GM21515 (cell line): ENCODE data around the gene KLF3.
"Not testable (repeated sequence)": the region's sequence is repeated elsewhere in the genome, so short reads cannot be mapped to it uniquely, and the experiment has no call there.

Experiments
- ATAC-seq: cut with Tn5 transposase; IDR thresholded peaks from one replicate; pipeline ENCODE4 v1.9.1; 2021; ENCODE audit not compliant: unreplicated experiment

The KLF3 gene

DNA sequence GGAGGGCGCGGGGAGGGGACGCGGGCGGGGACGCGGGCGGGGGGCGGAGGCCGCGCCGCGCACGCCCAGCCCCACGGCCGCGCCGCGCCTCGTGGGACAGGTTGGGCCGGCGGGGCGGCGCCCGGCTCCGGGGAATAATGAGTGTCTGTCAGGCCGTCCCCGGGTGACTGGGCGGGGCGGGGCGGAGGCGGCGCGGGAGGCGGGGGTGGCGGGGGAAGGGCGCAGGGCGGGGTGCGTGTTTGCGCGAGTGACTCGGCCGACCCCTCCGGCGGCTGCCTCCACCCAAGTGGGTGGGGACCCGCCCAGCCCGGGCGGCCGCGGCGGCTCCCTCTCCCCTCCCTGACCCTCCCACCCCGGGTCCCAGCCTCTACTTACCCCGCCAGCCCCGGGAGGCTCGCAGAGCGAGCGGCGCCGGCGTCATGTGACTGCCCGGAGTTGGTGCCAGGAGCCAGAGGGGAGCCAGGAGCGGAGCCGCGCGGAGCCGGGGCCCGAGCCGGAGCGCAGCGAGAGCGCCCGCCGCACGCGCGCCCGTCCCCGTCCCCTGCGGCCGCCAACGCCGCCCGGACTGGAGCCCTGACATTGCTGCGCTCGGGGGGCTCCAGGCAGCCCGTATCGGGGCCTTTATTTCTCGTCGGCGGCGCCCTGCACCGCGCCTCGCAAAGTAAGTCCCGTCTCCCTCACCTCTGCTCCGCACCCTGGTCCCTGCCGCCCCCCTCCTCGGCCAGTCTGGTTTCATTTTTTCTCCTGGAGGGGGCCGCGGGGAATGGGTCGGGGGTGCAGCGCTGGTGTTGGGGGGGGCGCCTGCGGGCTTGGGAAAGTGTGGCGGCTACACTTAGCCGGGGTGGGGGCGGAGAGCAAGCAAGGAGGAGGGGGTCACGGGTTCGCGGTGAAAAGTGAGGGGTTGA is at the start of gene KLF3:
TSS of gene KLF3 (plus strand) at position 399 of the 905 bp plus-strand sequence. CDS start 16,427 bp downstream, outside the sequence.
- peak; percentile 76 for ATAC-seq

DNA sequence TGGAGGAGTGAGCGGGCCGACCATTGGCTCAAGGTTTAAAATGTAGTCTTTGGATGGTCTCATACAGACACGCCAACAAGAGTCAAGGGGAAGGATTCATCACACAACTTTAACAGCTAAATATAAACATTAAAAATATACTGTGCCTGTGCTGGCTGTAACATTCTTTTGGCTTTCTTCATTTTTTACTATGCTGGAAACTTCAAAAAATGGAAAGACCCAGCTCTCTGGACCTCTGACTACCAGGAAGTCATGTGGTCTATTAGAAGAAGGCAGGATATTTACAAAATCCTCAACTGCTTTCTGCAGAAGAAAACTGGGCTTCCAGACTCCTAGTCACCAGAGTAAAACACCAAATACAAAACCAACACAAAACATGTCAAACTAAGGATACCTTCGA is 49.8 kb upstream of the KLF3 start:
- no peak for ATAC-seq

DNA sequence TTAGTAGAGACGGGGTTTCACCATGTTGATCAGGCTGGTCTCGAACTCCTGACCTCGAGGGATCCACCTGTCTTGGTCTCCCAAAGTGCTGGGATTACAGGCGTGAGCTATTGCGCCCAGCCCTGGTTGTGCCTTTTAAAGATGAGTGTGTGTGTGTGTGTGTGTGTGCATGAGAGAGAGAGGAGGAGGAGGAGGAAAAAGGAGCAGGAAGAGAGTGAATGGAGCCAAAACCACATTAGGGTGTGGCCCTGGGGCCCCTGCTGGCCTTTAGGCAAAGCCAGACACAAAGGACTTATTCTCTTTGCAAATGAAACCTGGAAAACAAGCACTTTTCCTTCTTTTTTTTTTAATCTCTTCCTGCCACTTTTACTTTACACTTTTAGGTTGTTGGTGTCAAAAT is 48.2 kb upstream of the KLF3 start:
- no peak for ATAC-seq

DNA sequence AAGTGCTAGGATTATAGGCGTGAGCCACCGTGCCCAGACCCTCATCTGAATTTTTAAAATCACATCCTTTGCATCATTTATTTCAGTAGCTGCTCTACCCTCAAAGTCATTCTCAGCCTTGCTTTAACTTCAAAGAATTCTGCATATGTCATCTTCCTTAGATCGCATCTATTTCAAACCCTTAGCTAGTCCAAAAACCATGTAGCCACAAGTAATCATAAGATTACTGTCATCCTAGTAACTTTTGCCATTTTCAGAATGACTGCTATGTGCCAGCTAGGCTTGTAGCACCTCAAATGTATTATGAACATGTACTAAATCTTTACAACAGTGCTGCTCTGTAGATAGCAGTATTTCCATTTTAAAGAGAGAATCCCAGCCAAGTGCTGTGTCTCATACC is 45.5 kb upstream of the KLF3 start:
- no peak for ATAC-seq

DNA sequence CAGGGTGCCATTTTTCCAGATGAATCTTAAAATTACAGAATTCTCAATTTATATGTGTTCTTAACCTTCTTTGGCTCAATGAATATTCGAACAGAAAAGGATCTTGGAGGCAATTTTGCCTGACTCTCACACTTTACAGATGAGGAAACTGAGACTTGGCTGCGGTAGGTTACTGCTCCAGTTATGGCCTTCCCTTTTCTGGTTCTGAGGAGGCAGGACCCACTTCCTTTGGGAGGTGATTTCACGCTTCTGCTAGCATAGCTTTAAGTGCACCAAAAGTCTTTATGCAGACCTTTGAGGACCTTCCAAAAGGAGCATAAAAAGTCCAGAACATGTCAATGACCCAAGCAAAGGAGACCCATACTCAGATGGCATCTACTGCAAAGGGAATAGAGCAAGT is 44.7 kb upstream of the KLF3 start:
- ATAC-seq = no peak

DNA sequence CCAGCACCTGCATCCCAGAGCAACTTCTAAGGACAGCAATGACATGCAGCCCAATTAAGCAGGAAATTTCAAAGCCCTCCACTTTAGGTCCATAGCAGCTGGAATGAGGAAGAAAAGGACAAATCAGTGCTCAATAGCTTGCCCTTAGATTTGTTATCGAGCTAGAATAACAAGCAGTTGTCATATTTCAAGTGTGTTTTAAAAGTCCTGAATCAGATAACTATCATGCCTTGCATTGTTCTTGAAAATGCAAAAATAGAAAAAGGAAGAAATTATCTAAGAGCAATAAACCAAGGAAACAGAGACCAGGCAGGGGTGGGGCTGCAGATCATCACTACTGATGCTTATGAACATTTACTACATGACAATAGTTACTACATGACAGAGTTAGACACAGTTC is 43.9 kb upstream of the KLF3 start:
- ATAC-seq = no peak

DNA sequence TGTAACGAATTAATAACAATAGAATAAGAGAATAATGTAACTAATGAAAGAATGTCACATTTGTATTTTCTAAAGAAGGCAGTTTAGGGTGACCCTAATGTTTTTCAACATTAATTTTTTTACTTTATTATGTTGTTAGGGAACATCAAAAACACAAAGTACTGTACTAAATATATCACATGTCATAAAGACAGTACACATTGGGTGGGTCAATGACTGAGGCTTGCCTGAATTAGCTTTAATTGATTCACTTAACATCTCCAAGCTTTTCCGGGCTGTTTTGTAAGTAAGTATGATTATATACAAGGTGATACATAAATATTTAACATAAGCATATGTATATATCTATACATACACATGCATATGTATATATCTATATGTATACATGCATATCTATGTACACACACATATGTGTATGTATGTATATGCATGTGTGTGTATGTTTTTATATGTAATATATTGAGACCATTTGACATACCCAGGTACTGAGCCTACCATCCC is 43.4 kb upstream of the KLF3 start:
- no peak for ATAC-seq

DNA sequence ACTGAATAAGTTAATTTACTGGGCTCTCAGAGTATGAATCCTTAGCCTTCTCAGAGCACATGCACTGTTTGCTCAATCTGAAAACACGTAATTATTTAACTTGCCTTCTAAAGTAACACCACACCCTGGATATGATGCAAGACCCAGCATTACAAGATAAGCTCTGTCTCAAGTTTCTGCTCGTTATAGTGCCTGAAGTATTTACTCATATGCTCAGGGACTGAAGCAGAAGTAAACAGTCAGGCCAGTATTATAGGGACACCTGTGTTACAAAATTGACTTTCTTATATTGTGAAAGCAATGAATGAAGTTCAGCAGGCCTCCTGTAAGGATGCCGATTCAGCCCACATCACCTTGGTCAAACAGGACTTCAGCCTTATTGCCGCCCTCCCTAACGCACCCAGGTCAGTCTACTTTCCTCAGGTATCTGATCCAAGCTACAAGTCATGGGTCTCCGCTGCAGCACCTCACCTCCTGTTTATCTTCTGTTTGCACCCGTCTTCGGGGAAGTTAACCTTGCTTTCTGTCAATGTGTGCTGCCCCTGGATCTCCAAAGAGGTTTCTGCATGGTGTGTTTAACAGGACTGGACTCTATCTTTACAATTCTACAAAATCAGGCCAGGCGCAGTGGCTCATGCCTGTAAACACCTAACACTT is 42.8 kb upstream of the KLF3 start:
- ATAC-seq = no peak

DNA sequence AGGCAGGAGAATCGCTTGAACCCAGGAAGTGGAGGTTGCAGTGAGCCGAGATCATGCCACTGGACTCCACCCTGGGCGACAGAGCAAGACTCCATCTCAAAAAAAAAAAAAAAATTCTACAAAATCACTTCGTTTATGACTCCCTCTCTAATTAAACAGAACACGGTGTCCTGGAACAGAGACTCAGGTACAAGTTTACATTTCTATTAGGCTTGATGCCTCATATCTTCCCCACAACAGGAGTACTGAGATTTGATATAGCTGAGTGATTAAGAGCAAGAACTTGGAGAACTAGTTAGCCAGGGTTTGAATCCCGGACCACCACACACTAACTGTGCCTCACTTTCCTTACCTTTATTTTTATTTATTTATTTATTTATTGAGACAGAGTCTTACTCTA is 42.2 kb upstream of the KLF3 start:
- no peak for ATAC-seq

DNA sequence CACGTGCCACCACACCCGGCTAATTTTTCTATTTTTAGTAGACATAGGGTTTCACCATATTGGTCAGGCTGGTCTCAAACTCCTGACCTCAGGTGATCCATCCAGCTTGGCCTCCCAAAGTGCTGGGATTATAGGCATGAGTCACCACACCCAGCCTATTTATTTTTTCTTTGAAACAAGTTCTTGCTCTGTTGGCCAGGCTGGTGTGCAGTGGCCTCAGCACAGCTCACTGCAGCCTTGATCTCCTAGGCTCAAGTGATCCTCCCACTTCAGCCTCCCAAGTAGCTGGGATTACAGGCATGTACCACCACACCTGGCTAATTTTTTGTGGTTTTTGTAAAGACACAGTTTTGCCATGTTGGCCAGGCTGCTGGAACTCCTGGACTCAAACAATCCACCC is 41.7 kb upstream of the KLF3 start:
- not testable (repeated sequence) for ATAC-seq

DNA sequence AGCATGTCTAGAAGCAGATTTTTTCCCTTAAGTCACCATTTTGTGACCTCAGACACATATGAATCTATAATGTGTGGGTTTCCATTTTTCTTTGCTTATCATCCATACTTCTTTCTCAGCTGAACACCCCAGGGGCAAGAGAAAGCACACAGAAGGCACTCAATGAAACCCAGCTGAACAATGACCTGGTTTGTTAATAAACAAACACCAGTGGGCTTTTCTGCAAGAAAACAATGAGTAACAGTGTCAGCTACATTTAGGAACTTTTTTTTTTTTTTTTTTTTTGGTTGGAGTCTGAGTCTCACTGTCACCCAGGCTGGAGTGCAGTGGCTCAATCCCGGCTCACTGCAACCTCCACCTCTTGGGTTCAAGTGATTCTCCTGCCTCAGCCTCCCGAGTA is 40.7 kb upstream of the KLF3 start:
- no peak for ATAC-seq

DNA sequence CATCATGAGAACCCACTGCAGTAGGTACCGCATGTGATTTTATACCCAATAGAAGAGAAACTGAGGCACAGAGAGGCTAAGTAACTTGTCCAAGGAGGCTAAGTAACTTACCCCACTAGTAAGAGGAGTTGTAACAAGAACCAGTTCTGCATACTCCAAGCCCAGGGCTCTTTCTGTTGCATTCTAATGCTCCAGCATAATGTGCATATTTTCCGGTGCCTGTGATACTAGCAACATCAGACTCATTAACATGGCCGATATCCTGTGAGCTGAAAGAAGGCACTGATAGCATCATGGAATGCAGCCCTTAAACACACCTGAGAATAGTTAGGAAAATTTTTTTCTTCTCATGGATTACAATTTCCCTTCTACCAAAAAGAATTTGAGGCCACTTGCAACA is 39.7 kb upstream of the KLF3 start:
- ATAC-seq = no peak

DNA sequence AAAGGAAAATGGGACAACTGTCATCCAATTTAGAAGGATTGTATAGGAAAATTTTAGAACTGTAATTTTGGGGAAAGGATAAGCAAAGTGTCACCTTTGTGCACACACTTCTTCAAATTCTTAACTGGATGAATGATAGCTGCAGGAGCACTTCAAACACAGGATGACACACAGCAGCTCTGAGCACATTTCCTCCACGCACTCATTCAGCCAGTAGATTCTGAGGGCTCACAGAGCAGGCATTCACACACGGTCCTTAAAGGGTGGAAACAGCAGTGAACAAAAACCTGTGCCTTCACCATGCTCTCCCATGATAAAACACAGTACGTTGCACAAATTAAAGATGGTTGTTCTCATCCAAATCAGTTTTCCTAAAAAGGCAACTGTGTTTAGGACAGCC is 38.5 kb upstream of the KLF3 start:
- no peak for ATAC-seq

DNA sequence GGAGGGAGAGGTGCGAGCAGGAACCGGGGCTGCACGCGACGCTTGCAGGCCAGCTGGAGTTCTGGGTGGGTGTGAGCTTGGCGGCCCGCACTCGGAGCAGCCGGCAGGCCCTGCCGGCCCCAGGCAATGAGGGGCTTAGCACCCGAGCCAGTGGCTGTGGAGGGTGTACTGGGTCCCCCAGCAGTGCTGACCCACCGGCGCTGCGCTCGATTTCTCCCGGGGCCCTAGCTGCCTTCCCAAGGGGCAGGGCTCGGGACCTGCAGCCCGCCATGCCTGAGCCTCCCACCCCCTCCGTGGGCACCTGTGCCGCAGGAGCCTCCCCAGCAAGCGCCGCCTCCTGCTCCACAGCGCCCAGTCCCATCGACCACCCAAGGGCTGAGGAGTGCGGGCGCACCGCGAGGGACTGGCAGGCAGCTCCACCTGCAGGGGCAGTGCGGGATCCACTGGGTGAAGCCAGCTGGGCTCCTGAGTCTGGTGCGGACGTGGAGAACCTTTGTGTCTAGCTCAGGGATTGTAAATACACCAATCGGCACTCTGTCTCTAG is 37.0 kb upstream of the KLF3 start:
- not testable (repeated sequence) for ATAC-seq

DNA sequence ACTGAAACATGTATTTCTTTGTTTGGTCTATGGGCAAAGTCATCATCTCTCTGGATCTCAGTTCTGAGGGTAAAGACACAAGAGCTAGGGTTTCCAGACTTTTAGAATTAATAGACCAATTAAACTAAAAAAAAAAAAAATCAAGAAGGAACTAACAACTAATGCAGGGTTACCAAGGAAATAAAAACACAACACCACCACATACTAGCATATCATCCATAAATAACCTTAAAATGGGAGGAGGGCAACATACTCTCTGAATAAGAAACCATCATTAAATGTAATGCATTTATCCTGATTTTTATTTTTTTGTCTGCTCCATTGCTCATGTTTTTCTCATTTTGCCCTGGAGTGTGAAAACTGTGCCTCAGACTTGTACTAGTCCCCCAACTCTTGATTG is 33.5 kb upstream of the KLF3 start:
- ATAC-seq = no peak

DNA sequence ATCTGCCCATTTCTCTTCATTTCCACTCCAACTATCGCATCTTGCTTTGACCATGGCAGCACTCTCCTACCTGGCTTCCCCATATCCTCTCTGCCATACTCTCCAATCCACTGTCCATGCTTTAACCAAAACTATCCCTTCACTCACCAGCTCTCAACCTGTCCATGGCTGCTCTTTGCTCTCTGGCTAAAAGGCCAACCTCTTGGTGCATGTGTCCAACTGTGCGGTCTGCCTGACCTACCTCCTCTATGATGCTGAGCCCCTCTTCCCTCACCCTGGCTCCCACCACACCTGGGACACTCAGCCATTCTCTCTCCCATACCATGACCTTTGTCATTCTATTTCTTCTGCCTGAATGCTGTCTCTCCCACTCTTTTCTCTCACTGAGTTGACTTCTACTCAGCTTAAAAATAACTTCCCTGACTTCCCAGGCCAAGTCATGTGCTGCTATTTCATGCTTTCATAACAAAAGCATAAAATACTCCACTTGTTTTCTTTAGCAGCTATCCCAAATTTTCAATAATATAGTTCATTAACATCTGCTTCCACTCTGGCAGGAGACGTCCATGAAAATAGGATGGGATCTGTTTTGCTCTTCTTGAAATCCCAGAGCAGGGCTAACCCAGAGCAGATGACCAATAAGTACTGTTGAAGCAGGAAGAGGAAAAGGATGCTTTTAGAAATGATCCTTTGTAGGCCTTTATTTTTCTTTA is 29.8 kb upstream of the KLF3 start:
- no peak for ATAC-seq

DNA sequence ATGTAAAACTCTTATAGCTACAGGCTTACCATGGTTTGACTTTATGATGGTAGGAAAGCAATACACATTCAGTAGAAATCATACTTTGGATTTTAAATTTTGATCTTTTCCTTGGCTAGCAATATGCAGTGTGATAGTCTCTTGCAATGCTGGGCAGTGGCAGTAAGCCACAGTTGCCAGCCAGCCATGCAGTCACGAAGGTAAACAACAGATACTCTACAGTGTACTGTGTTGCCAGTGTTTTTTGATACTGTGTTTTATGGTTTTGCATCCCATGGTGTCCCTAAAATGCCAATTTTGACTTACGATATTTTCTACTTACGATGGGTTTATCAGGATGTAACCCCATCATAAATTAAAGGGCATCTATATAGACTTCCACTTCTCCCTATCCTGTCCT is 24.8 kb upstream of the KLF3 start:
- ATAC-seq = no peak

DNA sequence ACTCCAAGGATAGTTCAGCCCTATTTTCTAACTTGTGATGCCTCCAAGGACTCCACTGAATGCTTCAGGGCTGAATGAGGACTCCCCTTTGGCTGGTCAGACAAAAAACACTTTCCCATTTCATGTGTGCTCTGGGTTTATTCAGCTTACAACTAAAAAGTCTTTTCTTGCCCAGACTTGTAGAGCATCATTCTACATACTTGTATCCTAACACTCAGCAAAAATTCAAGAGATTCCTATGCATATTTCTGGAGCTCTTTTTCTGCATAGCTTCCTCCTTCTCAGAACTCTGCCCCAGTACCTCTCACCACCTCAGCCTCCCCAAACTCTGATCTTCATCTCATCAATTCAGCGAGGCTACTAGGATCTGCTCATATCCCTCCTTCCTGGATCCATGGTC is 22.2 kb upstream of the KLF3 start:
- ATAC-seq = no peak

DNA sequence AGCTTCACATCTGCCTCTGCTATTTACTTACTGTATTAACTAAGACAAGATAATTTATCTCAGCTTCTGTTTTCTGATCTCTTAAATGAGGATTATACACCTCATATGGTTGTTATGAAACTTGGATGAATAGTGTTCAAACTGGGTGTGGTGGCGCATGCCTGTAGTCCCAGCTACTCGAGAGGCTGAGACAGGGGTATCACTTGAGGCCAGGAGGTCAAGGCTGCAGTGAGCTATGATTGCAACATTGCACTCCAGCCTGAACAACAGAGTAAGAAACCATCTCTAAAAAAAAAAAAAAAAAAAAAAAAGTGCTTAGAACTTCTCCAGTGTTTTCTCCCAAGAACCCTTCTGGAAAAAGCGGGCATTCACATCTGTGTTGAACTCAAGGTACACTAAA is 19.8 kb upstream of the KLF3 start:
- ATAC-seq = no peak

DNA sequence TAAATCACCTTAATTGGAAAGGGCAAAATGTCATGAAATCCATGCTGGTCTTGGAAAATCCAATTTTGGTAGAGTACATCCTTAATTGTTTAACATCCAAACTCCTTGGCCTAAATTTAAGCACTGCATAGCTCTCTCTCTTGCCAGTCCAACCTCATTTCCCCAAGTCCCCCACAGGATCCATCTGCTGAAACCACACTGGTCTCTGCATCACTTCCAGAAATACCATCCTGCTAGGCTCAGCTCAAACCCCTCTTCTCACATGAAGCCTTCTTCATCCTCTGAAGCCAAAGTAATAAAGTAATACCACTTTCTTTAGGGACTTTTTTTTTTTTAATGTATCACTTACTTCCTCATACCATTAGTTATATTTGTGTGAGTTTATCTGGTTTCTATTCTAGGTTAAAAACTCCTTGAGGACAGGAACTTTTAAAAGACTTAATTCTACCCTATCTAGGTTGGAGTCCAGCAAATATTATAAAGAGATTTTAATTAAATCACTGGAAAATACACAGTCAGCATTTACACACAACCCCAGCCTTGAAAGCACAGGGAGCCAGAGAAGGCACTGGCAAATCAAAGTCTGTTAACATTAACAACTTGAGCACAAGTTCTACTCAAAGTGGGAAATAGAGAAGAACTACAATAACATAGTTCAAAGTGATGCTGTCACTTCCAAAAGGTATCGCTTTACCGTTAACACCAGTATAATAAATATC is 16.7 kb upstream of the KLF3 start:
- no peak for ATAC-seq

DNA sequence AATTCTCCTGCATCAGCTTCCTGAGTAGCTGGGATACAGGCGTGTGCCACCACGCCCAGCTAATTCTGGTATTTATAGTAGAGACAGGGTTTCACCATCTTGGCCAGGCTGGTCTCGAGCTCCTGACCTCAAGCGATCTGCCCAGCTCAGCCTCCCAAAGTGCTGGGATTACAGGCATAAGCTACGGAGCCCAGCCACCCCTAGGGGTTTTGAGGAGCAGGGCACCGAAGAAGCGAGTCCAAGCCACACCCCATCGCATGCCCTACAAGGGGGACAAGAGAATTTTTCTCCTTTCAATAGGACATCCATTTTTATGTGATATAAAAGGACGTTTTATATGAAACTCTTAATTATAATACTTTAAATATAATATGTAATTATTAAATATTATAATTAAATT is 13.9 kb upstream of the KLF3 start:
- ATAC-seq = no peak
